Measurements from ENCODE around the gene SNAP47. TPM values are rescaled to one million over a fixed set of nuclear protein-coding genes. Genes with fewer than 3 reads are reported as not detected.

The SNAP47 gene
- total RNA-seq, 4 donors from 2014 or later = 11.3 to 28.5 (median 20.2) TPM

DNA sequence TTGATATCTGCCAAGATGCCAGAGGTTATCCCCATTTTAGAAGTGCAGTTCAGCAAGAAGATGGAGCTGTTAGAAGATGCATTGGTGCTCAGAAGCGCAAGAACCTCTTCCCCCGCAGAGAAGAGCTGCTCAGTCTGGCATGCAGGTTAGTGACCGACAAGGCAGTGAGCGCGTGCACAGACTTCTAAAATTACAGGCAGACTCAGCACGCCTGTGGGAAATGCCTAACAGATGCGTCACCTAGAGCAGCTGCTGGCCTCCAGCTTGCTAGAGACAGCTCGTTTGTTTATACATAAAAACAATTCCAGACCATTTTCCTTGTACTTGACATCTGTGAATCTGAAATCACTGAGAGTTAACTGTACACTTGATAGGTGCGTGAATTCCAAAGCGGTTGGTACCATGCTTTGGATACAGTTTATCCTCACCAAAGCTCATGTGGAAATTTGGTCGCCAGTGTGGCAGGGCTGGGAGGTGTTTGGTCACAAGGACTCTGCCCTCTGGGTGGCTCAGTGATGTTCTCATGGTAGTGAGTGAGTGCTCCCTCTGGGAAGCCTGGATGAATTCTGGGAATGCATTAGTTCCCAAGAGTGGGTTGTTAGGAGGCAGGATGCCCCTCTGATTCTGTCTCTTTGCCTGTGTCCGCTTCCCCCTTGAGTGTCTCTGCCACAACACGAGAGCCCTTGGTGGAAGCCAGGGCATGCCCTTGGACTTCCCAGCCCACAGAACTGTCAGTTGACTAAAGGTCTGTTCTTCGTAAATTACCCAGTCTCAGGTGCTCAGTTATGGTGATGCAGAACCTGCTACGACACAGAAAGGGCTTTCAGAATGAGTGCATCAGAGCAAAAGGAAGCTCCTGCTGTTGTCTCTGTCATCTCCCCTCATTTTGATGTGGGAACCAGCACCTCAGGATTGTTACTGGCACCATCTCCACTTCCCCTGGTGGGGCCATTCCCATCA lies 24.4 kb downstream of the SNAP47 start:
- peaks cover 20 to 45% (median 32%) of the 10 kb centered on the region in 3 donors for H3K4me1 ChIP-seq
- intact Hi-C loops (cut with DNase I) = loop anchor here (5.0 to 10.0 kb wide), 2 partner anchors 125 to 188 kb away; partner anchors contain the start of gene WNT9A
- 70 to 84% methylated on average over 13 to 15 of the region's 15 CpGs for WGBS, 2 donors
- peak overlapping the region in 1 of 4 donors; percentile 66 for H3K27ac ChIP-seq
- H3K36me3 ChIP-seq = peaks cover 0 to 64% (median 10%) of the 10 kb centered on the region in 3 donors
- H3K9me3 ChIP-seq = no peaks in the 10 kb centered on the region
- H3K4me3 ChIP-seq = no peak overlapping the region
- TF ChIP-seq POLR2A (IDR thresholded peaks at IDR 0.05) = no peak
- TF ChIP-seq, protein P1, sequence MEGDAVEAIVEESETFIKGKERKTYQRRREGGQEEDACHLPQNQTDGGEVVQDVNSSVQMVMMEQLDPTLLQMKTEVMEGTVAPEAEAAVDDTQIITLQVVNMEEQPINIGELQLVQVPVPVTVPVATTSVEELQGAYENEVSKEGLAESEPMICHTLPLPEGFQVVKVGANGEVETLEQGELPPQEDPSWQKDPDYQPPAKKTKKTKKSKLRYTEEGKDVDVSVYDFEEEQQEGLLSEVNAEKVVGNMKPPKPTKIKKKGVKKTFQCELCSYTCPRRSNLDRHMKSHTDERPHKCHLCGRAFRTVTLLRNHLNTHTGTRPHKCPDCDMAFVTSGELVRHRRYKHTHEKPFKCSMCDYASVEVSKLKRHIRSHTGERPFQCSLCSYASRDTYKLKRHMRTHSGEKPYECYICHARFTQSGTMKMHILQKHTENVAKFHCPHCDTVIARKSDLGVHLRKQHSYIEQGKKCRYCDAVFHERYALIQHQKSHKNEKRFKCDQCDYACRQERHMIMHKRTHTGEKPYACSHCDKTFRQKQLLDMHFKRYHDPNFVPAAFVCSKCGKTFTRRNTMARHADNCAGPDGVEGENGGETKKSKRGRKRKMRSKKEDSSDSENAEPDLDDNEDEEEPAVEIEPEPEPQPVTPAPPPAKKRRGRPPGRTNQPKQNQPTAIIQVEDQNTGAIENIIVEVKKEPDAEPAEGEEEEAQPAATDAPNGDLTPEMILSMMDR (IDR thresholded peaks at IDR 0.05) = no peak
- H3K27me3 ChIP-seq = no peaks in the 10 kb centered on the region
- no peak for DNase-seq

DNA sequence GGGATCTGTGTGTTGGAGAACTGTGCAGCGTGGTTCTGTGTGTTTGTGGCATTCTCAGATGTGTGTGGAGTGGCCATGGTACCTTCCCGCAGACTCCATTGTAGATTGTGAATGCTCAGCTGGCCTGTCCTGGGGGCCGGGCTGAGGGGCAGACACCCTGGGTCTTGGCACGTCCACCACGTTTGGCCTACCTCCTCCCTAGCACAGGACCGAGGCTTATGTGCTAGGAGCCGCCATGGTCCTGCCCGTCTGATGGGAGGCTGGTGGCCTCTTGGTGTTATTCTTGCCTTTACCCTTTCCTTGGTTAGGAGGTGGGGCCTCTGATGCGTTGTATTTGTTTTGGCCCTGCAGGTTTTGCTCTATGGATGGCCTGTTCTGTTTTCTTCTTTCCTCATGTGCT lies 25.1 kb downstream of the SNAP47 start:
- peaks cover 20 to 51% (median 32%) of the 10 kb centered on the region in 3 donors for H3K4me1 ChIP-seq
- peak overlapping the region in 1 of 4 donors; percentile 14 for H3K27ac ChIP-seq
- peaks cover 0 to under 1% (median 0%) of the 10 kb centered on the region in 4 donors for H3K27me3 ChIP-seq
- TF ChIP-seq POLR2A (IDR thresholded peaks at IDR 0.05) = no peak
- TF ChIP-seq, protein P1 (IDR thresholded peaks at IDR 0.05) = no peak
- intact Hi-C loops (cut with DNase I) = loop anchor here (5.0 to 10.0 kb wide), 2 partner anchors 124 to 187 kb away; partner anchors contain the start of gene WNT9A
- 77 to 87% methylated on average over 4 to 7 of the region's 9 CpGs for WGBS, 2 donors
- no peak overlapping the region for H3K4me3 ChIP-seq
- peaks cover 0 to 70% (median 10%) of the 10 kb centered on the region in 3 donors for H3K36me3 ChIP-seq
- DNase-seq = no peak
- no peaks in the 10 kb centered on the region for H3K9me3 ChIP-seq

DNA sequence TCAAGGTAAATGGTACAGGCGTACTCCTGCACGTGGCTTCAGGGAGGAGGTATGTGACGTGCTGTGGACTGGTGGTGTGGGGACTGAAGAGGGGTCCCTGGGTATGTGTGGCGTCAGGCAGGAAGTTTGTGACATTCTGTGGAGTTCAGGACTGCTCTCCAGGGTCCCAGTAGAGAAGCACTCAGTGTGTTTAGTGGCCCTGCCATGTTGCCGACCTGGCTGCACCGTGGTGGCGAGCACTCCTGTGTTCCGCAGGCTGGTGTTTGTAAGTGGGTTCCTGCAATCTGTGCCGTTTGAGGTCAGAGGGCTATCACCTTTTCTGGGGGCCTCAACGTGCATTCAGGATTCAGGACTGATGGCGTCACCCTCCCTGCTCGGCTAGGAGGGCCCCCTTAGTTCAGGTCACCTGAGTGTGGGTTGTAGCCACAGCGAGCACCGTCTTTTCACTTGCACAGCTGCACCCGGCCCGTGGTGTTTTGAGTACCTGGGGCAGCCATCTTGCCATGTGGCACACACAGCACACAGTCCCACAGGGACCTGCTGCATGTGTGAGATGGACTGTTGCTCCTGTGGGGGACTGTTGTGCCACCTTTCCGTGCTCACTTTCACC lies 26.5 kb downstream of the SNAP47 start:
- DNase-seq = no peak
- H3K4me3 ChIP-seq = no peak overlapping the region
- TF ChIP-seq, protein P1 (IDR thresholded peaks at IDR 0.05) = no peak
- 80 to 86% methylated on average over 6 to 10 of the region's 17 CpGs for WGBS, 2 donors
- peaks cover 20 to 46% (median 32%) of the 10 kb centered on the region in 3 donors for H3K4me1 ChIP-seq
- intact Hi-C loops (cut with DNase I) = loop anchor here (5.0 to 10.0 kb wide), 2 partner anchors 123 to 186 kb away; partner anchors contain the start of gene WNT9A
- H3K9me3 ChIP-seq = no peaks in the 10 kb centered on the region
- peak overlapping the region in 3 of 4 donors; percentile 0 to 26 (median 17) for H3K27ac ChIP-seq
- H3K27me3 ChIP-seq = peaks cover 0 to 10% (median 0%) of the 10 kb centered on the region in 4 donors
- peaks cover 0 to 78% (median 10%) of the 10 kb centered on the region in 3 donors for H3K36me3 ChIP-seq

DNA sequence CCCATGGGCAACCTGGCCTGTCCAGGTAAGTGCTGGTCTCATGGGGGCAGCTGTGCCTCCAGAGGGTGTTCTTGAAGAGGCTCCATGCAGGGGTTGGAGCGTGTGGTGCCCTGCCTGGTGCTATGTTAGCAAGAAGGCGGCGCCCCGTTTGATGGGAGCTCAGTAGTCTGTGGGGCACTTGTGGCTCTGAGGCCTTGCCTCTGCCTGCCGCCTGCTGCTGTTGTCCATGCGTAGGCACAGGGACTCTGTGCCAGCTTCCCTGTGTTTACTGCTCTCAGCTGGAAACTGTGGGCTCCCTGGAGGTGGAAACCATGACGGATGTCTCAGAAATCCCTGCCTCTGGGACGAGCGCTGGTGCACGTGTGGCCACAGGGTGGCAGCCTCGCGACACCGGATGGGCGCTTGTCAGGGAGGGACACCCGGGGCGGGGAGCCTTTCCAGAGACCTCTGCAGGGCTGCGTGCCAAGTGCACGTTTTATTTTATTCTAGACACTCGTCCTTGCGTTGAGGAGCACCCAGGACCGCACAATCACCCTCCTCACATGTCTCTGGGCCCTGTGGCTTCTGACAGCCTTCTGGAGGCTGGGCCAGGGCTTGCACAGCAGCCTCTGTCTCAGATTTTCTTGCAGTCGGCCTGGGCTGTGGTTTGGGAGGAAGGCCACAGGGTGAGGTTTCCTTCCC lies 27.1 kb downstream of the SNAP47 start:
- intact Hi-C loops (cut with DNase I) = loop anchor here (5.0 to 10.0 kb wide), 2 partner anchors 122 to 185 kb away; partner anchors contain the start of gene WNT9A
- H3K27ac ChIP-seq = peak overlapping the region; percentile 0 to 26 (median 20)
- DNase-seq = peak; percentile 21
- peaks cover 0 to 78% (median 10%) of the 10 kb centered on the region in 3 donors for H3K36me3 ChIP-seq
- WGBS, 2 donors = 0 to 15% methylated on average over 1 to 12 of the region's 22 CpGs
- peaks cover 0 to 10% (median 0%) of the 10 kb centered on the region in 4 donors for H3K27me3 ChIP-seq
- TF ChIP-seq, protein P1 (IDR thresholded peaks at IDR 0.05) = peak; percentile 82 to 93 (median 88)
- no peak for TF ChIP-seq POLR2A (IDR thresholded peaks at IDR 0.05)
- H3K9me3 ChIP-seq = no peaks in the 10 kb centered on the region
- H3K4me1 ChIP-seq = peaks cover 20 to 46% (median 32%) of the 10 kb centered on the region in 3 donors
- no peak overlapping the region for H3K4me3 ChIP-seq

Measured in esophagus squamous epithelium (tissue), 5 donors.